ENCODE results near the gene VPS26C. TPM values are rescaled to one million over a fixed set of nuclear protein-coding genes. Genes with fewer than 3 reads are reported as not detected.
A peak's percentile ranks its signal among the peaks of the same experiment; 100 is the strongest.

Gene VPS26C
- polyA plus RNA-seq, 4 donors = 30.2 to 47.9 (median 41.8) TPM

- peak in 1 of 4 donors; percentile 7 for DNase-seq (ENCODE audit: low read depth in 4 of 4, low spot score in 3 of 4)
Observed at GRCh38 chr21:37266515-37267221, 466 bp downstream of the VPS26C start.

- no peak for DNase-seq (ENCODE audit: low read depth in 4 of 4, low spot score in 3 of 4)
Observed at GRCh38 chr21:37264808-37265207, 2.3 kb downstream of the VPS26C start.

- DNase-seq (ENCODE audit: low read depth in 4 of 4, low spot score in 3 of 4) = no peak
Observed at GRCh38 chr21:37263827-37264600, 3.1 kb downstream of the VPS26C start.

GRCh38 chr21:37259426-37259825, 7.7 kb downstream of the VPS26C start:
- DNase-seq (ENCODE audit: low read depth in 4 of 4, low spot score in 3 of 4) = no peak

GRCh38 chr21:37257967-37258877, 8.9 kb downstream of the VPS26C start:
- peak in 3 of 4 donors; percentile 51 to 60 (median 53) for DNase-seq (ENCODE audit: low read depth in 4 of 4, low spot score in 3 of 4)

- peak in 2 of 4 donors; percentile 31 to 50 for DNase-seq (ENCODE audit: low read depth in 4 of 4, low spot score in 3 of 4)
Observed at GRCh38 chr21:37257511-37257966, 9.6 kb downstream of the VPS26C start.

- DNase-seq (ENCODE audit: low read depth in 4 of 4, low spot score in 3 of 4) = no peak
Observed at GRCh38 chr21:37253991-37254390, 13.1 kb downstream of the VPS26C start.

- DNase-seq (ENCODE audit: low read depth in 4 of 4, low spot score in 3 of 4) = no peak
Observed at GRCh38 chr21:37251294-37251634, 15.9 kb downstream of the VPS26C start.

- no peak for DNase-seq (ENCODE audit: low read depth in 4 of 4, low spot score in 3 of 4)
Observed at GRCh38 chr21:37249112-37249904, 17.8 kb downstream of the VPS26C start.

GRCh38 chr21:37248298-37248697, 18.8 kb downstream of the VPS26C start:
- DNase-seq (ENCODE audit: low read depth in 4 of 4, low spot score in 3 of 4) = no peak

- DNase-seq (ENCODE audit: low read depth in 4 of 4, low spot score in 3 of 4) = no peak
Observed at GRCh38 chr21:37245151-37245550, 22.0 kb downstream of the VPS26C start.

- no peak for DNase-seq (ENCODE audit: low read depth in 4 of 4, low spot score in 3 of 4)
Observed at GRCh38 chr21:37244501-37245095, 22.5 kb downstream of the VPS26C start.

GRCh38 chr21:37243961-37244360, 23.2 kb downstream of the VPS26C start:
- DNase-seq (ENCODE audit: low read depth in 4 of 4, low spot score in 3 of 4) = no peak

GRCh38 chr21:37241426-37241825, 25.7 kb downstream of the VPS26C start:
- DNase-seq (ENCODE audit: low read depth in 4 of 4, low spot score in 3 of 4) = no peak

- no peak for DNase-seq (ENCODE audit: low read depth in 4 of 4, low spot score in 3 of 4)
Observed at GRCh38 chr21:37240978-37241377, 26.2 kb downstream of the VPS26C start.

GRCh38 chr21:37237764-37238163, 29.4 kb downstream of the VPS26C start:
- DNase-seq (ENCODE audit: low read depth in 4 of 4, low spot score in 3 of 4) = no peak

- no peak for DNase-seq (ENCODE audit: low read depth in 4 of 4, low spot score in 3 of 4)
Observed at GRCh38 chr21:37237346-37237745, 29.8 kb downstream of the VPS26C start.

GRCh38 chr21:37233551-37234146, 33.5 kb downstream of the VPS26C start:
- DNase-seq (ENCODE audit: low read depth in 4 of 4, low spot score in 3 of 4) = no peak

- no peak for DNase-seq (ENCODE audit: low read depth in 4 of 4, low spot score in 3 of 4)
Observed at GRCh38 chr21:37232274-37233018, 34.7 kb downstream of the VPS26C start.
